ENCODE data around the gene PHC2.
A peak's percentile ranks its signal among the peaks of the same experiment; 100 is the strongest.

Gene PHC2

DNA sequence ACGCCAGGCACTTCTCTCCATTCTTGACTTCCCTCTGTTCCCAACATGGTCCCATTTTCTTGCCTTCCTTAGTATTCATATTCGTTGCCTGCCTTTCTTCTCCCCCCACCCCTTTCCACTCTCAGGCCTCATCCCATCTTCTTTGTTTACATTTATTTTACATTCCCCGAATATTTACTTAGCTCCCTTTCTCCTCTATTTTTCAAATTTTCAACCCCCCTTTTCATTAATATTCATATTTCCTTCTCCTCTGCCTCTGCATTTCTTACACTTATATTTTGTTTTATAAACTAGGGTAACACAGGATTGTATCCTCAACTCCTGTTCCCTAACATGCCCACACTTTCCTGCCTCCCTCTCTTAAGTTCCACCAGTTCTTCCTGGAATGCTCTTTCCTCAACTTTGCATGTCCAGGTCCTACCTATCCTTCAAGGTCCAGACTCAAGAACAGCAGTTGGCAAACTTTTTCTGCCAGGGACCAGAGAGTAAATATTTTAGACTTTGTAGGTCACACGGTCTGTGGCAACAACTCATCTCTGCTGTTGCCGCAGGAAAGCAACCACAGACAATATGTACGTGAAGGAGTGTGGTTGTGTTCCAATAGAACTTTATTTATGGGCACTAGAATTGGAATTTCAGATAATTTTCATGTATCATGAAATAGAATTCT, 80.1 kb downstream of the PHC2 start:
- H3K4me3 ChIP-seq (ENCODE audit: low read depth, low read length): peak overlapping the region; percentile 65
- TF ChIP-seq, protein P1, sequence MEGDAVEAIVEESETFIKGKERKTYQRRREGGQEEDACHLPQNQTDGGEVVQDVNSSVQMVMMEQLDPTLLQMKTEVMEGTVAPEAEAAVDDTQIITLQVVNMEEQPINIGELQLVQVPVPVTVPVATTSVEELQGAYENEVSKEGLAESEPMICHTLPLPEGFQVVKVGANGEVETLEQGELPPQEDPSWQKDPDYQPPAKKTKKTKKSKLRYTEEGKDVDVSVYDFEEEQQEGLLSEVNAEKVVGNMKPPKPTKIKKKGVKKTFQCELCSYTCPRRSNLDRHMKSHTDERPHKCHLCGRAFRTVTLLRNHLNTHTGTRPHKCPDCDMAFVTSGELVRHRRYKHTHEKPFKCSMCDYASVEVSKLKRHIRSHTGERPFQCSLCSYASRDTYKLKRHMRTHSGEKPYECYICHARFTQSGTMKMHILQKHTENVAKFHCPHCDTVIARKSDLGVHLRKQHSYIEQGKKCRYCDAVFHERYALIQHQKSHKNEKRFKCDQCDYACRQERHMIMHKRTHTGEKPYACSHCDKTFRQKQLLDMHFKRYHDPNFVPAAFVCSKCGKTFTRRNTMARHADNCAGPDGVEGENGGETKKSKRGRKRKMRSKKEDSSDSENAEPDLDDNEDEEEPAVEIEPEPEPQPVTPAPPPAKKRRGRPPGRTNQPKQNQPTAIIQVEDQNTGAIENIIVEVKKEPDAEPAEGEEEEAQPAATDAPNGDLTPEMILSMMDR (IDR thresholded peaks at IDR 0.05; ENCODE audit: borderline replicate concordance, insufficient read depth, low read depth, low read length): no peak

DNA sequence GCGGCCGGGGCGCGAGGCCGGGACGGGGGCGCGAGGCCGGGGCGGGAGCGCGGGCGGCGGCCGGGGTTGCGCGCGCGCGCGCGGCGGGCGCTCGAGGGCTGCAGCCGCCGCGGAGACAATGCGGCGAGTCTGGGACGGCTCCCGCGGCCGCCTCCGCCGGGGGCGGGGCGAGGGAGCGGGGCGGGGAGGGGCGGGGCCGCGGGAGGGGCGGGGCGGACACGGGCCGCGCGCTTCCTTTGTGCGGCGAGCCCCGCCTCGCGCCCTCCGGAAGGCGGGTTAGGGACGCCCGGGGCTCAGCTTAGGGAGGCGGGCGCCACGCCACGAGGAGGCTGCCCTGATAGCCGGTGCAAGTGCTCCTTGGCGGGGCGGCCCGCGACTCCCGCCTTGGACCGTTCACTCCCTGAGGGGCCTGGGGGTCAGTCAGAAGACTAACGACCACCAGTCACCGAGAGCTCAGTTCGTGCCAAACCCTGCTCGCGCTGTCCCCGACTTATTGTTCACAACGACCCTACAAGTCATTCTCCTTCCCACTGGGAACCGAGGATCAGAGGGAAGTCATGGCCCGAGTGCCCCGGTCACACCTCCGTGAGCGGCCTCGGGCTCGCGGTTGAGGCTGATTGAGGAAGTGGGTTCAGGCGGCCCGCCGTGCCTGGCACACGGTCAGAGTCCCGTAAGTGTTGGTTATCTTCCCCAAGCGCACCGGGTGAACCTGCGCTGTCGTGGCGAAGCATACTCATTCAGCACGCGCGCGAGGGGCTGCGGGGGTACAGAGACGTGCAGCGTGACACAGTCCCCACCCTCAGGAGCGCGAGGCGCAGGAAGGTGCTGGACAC, 80.9 kb downstream of the PHC2 start:
- TF ChIP-seq, protein P1 (IDR thresholded peaks at IDR 0.05; ENCODE audit: borderline replicate concordance, insufficient read depth, low read depth, low read length): no peak
- H3K4me3 ChIP-seq (ENCODE audit: low read depth, low read length): peak overlapping the region; percentile 83

DNA sequence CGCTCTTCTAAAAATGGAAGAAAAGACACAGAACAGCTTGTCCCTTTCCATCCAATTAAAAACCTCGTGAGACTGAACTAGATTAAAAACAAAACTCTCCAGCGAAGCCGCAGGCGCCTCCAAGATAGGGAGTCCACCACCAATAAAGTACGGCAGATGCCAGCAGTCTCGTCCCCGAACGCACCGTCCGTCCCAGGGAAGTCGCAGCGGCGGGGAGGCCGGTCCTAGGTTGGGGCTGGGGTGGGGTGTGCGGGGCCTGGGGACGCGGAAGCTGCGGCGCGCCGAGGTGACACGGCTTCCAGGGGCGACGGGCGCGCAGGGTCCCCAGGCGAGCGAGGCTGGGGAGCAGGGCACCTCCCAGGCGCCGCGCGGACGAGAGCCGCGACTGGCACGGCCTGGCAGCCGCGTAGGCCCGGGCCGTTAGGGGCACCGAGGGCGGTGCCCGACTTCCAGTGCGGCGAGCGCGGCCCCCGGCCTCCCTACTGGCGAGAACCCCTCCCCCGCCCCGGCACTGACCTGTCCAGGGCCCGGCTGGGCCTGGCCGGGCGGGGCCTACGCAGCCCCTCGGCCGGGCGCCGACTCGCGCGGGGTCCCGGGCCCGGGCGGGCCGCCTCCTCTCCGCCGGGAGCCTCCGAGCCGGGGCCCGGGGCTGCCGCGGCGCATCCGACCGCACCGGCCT, 81.7 kb downstream of the PHC2 start:
- H3K4me3 ChIP-seq (ENCODE audit: low read depth, low read length): peak overlapping the region; percentile 83
- TF ChIP-seq, protein P1 (IDR thresholded peaks at IDR 0.05; ENCODE audit: borderline replicate concordance, insufficient read depth, low read depth, low read length): no peak

GRCh38 chr1:33348676-33349080, 82.2 kb downstream of the PHC2 start:
- TF ChIP-seq, protein P1 (IDR thresholded peaks at IDR 0.05; ENCODE audit: borderline replicate concordance, insufficient read depth, low read depth, low read length): no peak

DNA sequence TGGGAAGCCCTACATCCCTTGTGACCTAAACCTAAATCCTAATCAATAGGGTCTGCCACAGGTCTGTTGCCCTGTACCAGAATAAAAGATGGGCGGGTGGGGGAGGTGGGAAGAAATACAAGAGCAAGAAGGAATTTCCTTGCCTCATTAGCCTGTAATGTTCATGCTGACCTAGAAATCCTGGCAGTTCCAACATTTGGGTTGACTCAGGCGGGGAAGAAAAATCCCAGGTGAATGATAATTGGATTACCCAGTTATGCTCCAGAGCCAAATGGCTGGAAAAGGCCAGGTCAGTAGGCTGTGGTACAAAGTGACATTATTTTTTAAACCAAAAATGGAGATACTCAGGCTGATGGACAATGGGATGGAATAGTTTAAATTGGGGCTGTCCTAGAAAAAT, 82.7 kb downstream of the PHC2 start:
- peak overlapping the region; percentile 83 for H3K4me3 ChIP-seq (ENCODE audit: low read depth, low read length)
- TF ChIP-seq, protein P1 (IDR thresholded peaks at IDR 0.05; ENCODE audit: borderline replicate concordance, insufficient read depth, low read depth, low read length): no peak

More at GRCh38 chr1:33348676-33349080, 82.2 kb downstream of the PHC2 start:
- peak overlapping the region; percentile 83 for H3K4me3 ChIP-seq (ENCODE audit: low read depth, low read length)

DNA sequence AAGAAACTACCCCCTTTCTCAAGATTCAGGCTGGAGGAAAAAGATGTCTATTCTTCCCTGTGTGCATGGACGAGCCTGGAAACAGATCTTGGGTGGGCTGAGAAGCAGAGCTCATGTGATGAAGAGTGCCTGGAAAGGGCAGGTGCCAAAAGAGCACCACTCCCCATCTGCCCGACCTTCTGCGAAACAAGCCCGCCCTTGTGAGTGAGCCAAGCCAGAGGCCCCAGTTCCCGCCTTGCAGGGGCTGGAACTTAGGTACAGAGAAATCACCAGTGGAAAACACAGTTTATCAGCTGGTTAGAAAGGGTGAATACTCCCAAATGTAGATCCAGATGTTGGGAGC, 83.3 kb downstream of the PHC2 start:
- TF ChIP-seq, protein P1 (IDR thresholded peaks at IDR 0.05; ENCODE audit: borderline replicate concordance, insufficient read depth, low read depth, low read length): no peak
- no peak overlapping the region for H3K4me3 ChIP-seq (ENCODE audit: low read depth, low read length)
